GM12874 (cell line): Measurements from ENCODE around the gene AGPAT3.

ENCODE experiments used
- TF ChIP-seq, protein P1 (sequence below): IDR thresholded peaks from 2 replicates; pipeline ENCODE4 v1.5.1; 2011; ENCODE audit warnings: low read depth, mild to moderate bottlenecking, control low read depth, low read length, moderate library complexity; ENCODE audit not compliant: insufficient read depth

Gene AGPAT3

GRCh38 chr21:43926196-43926595, 61.2 kb downstream of the AGPAT3 start:
- TF ChIP-seq, protein P1, sequence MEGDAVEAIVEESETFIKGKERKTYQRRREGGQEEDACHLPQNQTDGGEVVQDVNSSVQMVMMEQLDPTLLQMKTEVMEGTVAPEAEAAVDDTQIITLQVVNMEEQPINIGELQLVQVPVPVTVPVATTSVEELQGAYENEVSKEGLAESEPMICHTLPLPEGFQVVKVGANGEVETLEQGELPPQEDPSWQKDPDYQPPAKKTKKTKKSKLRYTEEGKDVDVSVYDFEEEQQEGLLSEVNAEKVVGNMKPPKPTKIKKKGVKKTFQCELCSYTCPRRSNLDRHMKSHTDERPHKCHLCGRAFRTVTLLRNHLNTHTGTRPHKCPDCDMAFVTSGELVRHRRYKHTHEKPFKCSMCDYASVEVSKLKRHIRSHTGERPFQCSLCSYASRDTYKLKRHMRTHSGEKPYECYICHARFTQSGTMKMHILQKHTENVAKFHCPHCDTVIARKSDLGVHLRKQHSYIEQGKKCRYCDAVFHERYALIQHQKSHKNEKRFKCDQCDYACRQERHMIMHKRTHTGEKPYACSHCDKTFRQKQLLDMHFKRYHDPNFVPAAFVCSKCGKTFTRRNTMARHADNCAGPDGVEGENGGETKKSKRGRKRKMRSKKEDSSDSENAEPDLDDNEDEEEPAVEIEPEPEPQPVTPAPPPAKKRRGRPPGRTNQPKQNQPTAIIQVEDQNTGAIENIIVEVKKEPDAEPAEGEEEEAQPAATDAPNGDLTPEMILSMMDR: no peak

GRCh38 chr21:43927591-43928221, 62.7 kb downstream of the AGPAT3 start:
- TF ChIP-seq, protein P1: no peak

DNA sequence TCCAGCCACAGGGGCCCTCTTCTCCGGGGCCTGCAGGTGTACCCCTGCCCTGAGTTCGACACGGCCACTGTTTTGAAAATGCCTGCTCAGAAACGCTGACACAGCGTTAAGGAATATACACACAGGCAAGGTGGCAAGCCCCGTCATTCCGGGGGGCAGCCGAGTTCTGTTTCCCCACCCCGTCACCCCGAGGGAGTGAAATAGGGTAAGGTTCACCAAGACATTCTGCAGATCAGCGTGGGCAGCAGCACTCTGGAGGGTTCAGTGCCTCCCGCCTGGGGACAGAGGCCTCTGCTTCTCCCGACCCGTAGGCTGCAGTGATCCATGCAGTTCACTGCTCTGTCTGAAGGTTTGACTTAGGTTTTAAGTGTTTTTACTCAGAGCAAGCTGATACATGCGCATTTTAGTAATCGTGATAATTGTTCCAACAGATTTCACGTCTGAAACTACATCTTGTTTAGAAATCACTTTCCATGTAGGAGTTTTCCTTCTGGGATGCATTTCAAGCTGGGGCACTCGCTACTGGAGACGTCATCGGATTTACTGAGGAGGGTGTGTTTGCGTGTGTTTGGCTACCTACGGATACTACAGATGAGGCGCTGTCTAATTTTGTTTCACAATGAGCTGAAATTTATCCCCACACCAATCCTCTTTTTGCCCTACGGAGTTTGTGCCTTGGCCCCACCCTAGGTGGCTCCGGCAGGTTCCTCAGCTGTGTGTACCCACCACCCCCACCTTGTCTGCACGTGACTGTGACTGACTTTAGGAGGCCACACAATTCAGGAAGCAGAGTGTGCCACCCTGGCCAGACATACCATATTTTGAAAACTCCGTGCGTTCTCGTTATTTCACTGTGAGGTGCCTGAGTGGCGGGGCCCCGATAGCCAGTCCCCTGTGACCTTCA, 63.5 kb downstream of the AGPAT3 start:
- TF ChIP-seq, protein P1: no peak

DNA sequence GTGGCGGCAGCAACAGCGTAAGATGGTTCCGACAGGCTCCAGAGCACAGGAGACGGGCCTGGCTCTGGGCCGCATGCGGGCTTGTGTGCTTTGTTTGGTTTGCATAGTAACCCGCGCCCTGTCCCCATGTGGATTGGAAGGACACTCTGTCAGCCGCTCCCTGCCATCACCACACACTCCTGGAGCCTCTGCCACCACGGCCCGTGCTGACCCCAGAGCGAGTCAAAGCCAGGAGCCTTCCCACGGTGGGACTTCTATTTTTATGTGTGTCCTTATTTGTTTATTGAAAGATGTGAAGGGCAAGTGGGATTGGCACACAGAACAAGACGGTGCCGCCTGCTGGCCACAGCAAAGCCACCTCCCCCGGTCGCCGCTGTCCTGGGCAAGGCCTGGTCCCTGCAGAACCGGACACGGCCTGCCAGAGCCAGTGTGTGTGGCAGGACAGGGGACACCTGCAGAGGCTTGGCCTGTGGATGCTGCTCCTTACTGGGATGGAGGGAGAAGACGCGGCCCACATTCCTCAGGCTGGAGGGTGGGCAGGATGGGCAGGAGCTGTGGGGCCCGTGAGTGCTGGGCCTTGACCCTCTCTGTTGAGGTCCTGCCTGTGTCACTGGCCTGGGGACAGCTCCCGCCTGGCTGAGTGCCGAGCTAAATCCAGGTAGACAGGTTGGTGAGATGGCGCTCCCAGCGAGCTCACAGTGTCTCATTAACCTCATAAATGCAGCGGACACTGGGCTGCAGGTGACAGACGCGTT, 64.4 kb downstream of the AGPAT3 start:
- TF ChIP-seq, protein P1: no peak

DNA sequence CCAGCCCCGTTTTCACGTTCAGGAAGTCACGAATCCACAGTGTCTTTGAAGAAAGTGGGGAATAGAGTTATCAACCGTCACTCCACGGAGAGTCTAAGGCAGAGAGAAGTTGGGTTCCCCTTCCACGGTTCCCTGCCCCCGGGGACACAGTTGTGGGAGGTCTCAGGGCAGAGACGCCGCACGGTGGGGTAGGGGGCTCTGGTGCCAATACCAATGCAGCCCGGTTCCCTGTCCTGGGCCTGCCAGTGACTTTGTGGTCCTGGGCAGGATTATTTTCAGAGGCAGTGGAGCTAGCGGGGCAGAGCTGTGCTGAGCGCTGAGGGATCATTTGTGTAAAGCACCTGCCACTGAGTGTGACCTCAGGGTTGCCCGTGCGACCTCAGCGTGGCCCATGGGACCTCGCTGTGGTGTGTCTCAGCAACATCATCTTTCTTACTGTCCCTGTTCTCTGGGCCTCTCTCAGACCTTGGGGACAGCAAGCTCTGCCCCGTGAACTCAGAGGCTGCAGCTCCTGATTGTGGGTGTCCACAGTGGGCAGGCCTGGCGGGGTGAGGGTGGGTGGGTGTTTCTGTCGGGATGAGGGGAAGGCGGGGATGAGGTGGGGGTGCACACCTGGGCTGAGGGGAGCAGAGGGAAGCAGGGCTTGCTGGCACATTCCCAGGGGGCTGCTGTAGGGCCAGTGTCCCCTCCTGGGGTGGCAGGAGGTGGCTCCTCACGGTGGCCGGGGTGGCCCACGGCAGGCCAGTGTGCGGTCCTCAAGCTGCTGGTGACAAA, 65.2 kb downstream of the AGPAT3 start:
- TF ChIP-seq, protein P1: no peak

DNA sequence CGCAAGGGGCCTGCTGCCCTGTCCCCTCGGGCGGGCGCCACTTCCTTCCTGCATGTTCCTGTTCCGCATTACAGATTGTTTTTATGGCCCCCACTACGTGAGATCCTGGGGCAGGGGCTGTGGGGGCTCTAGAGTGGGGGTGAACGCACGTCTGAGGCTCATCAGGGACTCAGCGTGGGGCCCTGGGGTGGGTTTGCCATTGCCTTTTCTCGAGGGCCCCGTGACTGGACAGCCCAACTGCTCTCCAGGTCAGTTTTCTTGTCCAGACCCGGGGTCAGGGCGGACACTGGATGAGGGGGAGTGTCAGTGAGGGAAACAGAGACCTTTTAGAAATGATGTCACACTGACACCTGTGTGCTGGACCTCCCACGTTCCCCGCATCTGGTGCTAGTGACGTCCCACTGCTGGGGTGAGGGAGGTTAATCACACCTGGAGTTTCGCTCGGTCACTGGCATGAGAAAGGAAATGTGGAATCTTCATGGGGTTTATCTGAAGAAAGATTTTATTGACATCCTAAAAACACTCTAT, 65.9 kb downstream of the AGPAT3 start:
- TF ChIP-seq, protein P1: no peak
